Measurements from ENCODE around the gene EXPH5.

Gene EXPH5

GRCh38 chr11:108468478-108468864 lies 125.1 kb downstream of the EXPH5 start:
- TF ChIP-seq CTCF (IDR thresholded peaks at IDR 0.05) = no peak
- Histone ChIP-seq H3K4me3 (no peak overlapping the region), H3K27ac (no peak overlapping the region)
- no peak for DNase-seq (ENCODE audit: low spot score)

- peak within 1 kb of the TSS; percentile 86 for H3K4me3 ChIP-seq
- TF ChIP-seq CTCF (IDR thresholded peaks at IDR 0.05) = no peak
- peak within 1 kb of the TSS; percentile 86 to 98 for H3K27ac ChIP-seq
- peak; percentile 98 for DNase-seq (ENCODE audit: low spot score)
Measured at GRCh38 chr11:108467091-108467823, 126.3 kb downstream of the EXPH5 start, which contains the start of gene C11orf65. Gene C11orf65 (minus strand): TSS chr11:108467529. CDS start chr11:108461559, 5,970 bp downstream.

GRCh38 chr11:108466405-108466804 lies 127.2 kb downstream of the EXPH5 start:
- Histone ChIP-seq H3K4me3 (peak overlapping the region; percentile 86), H3K27ac (peak overlapping the region; percentile 86 to 98)
- no peak for DNase-seq (ENCODE audit: low spot score)
- TF ChIP-seq CTCF (IDR thresholded peaks at IDR 0.05) = no peak

Data from coronary artery (tissue), 2 donors.